Naive thymus-derived CD8-positive, alpha-beta T cell (primary cell): ENCODE data around the gene MLIP. TPM values are rescaled to one million over a fixed set of nuclear protein-coding genes. Genes with fewer than 3 reads are reported as not detected.

Source experiments
- polyA plus RNA-seq, 3 donors: library from polyadenylated mRNA; unstranded; fragments of 300-500 nt; fragmentation: Illumina TruSeq; gene quantifications; one replicate each; pipeline ENCODE4 v1.2.3, GENCODE V29; 2021
- total RNA-seq, 8 experiments: library from RNA in 2 of 8; stranded (reverse) in 2 of 8; gene quantifications; one replicate each; pipeline ENCODE4 v1.2.3 and lab custom pipeline; 2021 to 2026

Gene MLIP
- total and polyA plus RNA-seq, 5 experiments from 2014 or later = not detected

Other genes starting within 250 kb of the MLIP start
- not detected for gene TINAG, start 197.0 kb downstream of the MLIP start, total RNA-seq
- not detected for gene TINAG, start 197.0 kb downstream of the MLIP start, polyA plus RNA-seq